BE2C (cell line): ENCODE measurements around the gene CFDP1.

Source experiments
- DNase-seq: peaks from one replicate; pipeline ENCODE4 v3.0.0-alpha.2; 2020
- H3K27me3 ChIP-seq: fragments of 250-450 bp; sonication (Bioruptor Pico); 2 replicates; pipeline ENCODE4 v1.5.1; 2020; ENCODE audit warnings: mild to moderate bottlenecking
- H3K36me3 ChIP-seq: fragments of 250-450 bp; sonication (Bioruptor Pico); 2 replicates; pipeline ENCODE4 v1.5.1; 2020; ENCODE audit warnings: mild to moderate bottlenecking
- H3K4me1 ChIP-seq: fragments of 250-450 bp; sonication (Bioruptor Pico); 2 replicates; pipeline ENCODE4 v1.5.1; 2020
- H3K4me3 ChIP-seq: 2 replicates; pipeline ENCODE4 v1.5.1; 2011; ENCODE audit warnings: low read depth, low read length
- H3K9me3 ChIP-seq: fragments of 250-450 bp; sonication (Bioruptor Pico); 2 replicates; pipeline ENCODE4 v1.5.1; 2020
- CTCF ChIP-seq: IDR thresholded peaks from 2 replicates; pipeline ENCODE4 v1.5.1; 2012; ENCODE audit warnings: mild to moderate bottlenecking, low read depth, low read length

CFDP1 gene

GRCh38 chr16:75260851-75261589, 172.3 kb downstream of the CFDP1 start:
- Histone ChIP-seq H3K36me3 (no peaks in the 10 kb centered on the region), H3K4me3 (no peak overlapping the region), H3K27me3 (no peaks in the 10 kb centered on the region), H3K4me1 (peaks cover 38% of the 10 kb centered on the region), H3K9me3 (no peaks in the 10 kb centered on the region)
- TF ChIP-seq CTCF, result no peak
- DNase-seq, result no peak

- Histone ChIP-seq H3K9me3 (no peaks in the 10 kb centered on the region), H3K4me1 (peaks cover 39% of the 10 kb centered on the region), H3K36me3 (no peaks in the 10 kb centered on the region), H3K27me3 (no peaks in the 10 kb centered on the region), H3K4me3 (no peak overlapping the region)
- no peak for DNase-seq
- no peak for TF ChIP-seq CTCF
Observed at GRCh38 chr16:75258807-75259141, 174.5 kb downstream of the CFDP1 start.

- no peaks in the 10 kb centered on the region for H3K27me3 ChIP-seq
- H3K4me1 ChIP-seq, result peaks cover 35% of the 10 kb centered on the region
- TF ChIP-seq CTCF, result no peak
- no peaks in the 10 kb centered on the region for H3K36me3 ChIP-seq
- DNase-seq, result no peak
- no peak overlapping the region for H3K4me3 ChIP-seq
- no peaks in the 10 kb centered on the region for H3K9me3 ChIP-seq
Observed at GRCh38 chr16:75257886-75258806, 175.2 kb downstream of the CFDP1 start.

DNA sequence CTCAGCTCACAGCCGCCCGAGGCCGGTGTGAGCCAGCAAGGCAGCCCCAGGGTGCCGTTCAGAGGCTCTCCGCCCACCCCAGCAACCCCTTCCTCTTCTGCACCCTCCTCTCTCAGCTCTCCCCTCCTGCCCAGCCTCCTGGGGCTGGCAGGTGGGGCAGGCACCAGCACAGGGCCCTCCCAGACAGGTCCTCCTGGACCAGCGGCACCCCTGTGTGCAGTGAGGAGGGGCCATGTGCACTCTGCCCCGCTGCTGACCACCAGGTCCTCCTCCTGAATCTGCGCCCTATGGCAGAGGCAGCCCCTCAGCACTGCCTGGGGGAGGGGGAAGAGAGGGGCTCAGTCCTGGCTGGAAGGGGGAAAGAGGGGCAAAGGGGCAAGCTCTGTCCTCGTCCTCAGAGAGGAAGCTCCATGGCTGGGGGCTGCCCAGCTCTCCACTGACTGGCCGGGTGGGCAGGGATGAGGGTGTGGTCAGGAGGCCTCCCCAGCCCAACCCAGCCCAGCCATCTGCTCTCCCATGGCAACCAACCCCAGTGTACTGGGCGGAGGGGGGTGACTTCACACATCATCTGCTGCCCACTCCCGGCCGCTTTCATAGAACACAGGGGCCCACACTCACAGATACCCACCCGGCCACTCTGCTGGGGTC, 176.5 kb downstream of the CFDP1 start:
- H3K4me1 ChIP-seq, result peaks cover 27% of the 10 kb centered on the region
- DNase-seq, result peak; percentile 73
- no peaks in the 10 kb centered on the region for H3K9me3 ChIP-seq
- 0 out of 2 replicates have a peak, but pooled peaks have one; percentile 2 for TF ChIP-seq CTCF
- no peak overlapping the region for H3K4me3 ChIP-seq
- no peaks in the 10 kb centered on the region for H3K27me3 ChIP-seq
- no peaks in the 10 kb centered on the region for H3K36me3 ChIP-seq

GRCh38 chr16:75256059-75256571, 177.2 kb downstream of the CFDP1 start:
- Histone ChIP-seq H3K4me3 (no peak overlapping the region), H3K36me3 (no peaks in the 10 kb centered on the region), H3K9me3 (no peaks in the 10 kb centered on the region), H3K4me1 (peaks cover 28% of the 10 kb centered on the region), H3K27me3 (no peaks in the 10 kb centered on the region)
- no peak for DNase-seq
- TF ChIP-seq CTCF, result no peak
